H1 (cell line): ENCODE data around the gene CACNA1B. TPM values are rescaled to one million over a fixed set of nuclear protein-coding genes. Genes with fewer than 3 reads are reported as not detected.

Experiments used
- CTBP2 ChIP-seq: IDR thresholded peaks from 2 replicates; pipeline ENCODE4 v1.7.0; 2011; ENCODE audit warnings: borderline replicate concordance, mild to moderate bottlenecking, moderate library complexity, mixed read lengths, low read length; ENCODE audit not compliant: insufficient read depth, insufficient read length
- GABPA ChIP-seq: IDR thresholded peaks from 2 replicates; pipeline ENCODE4 v1.6.1; 2011; ENCODE audit warnings: mild to moderate bottlenecking, low read length, moderate library complexity, borderline replicate concordance; ENCODE audit not compliant: insufficient read depth
- POU5F1 ChIP-seq: IDR thresholded peaks from 2 replicates; pipeline ENCODE4 v1.6.1; 2011; ENCODE audit warnings: low read depth, mild to moderate bottlenecking, low read length, moderate library complexity
- RXRA ChIP-seq: IDR thresholded peaks from 2 replicates; pipeline ENCODE4 v1.6.1; 2011; ENCODE audit warnings: low read depth, mild to moderate bottlenecking, low read length, moderate library complexity; ENCODE audit not compliant: insufficient read depth
- SIRT6 ChIP-seq: IDR thresholded peaks from one replicate; pipeline ENCODE4 v1.7.1; 2012; ENCODE audit warnings: low read length, inconsistent platforms
- SRF ChIP-seq: IDR thresholded peaks from 2 replicates; pipeline ENCODE4 v1.6.1; 2011; ENCODE audit warnings: mild to moderate bottlenecking, low read depth, low read length, moderate library complexity
- polyA plus RNA-seq, 7 experiments: library from polyadenylated mRNA; depleted of rRNA in 3 of 7; stranded (reverse) in 5 of 7; unstranded in 2 of 7; fragments of >200 nt in 5 of 7; fragments of 200-250 nt in 2 of 7; gene quantifications; 1 replicate in 5 of 7; 2 replicates in 1 of 7; 4 replicates in 1 of 7; pipeline versions ENCODE4 v1.2.1 to v1.2.3, GENCODE V29; 2011 to 2013; ENCODE audit warnings: missing spikeins in 2 of 7, mixed read lengths in 2 of 7
- total RNA-seq: library from RNA; stranded (reverse); fragmentation: NEBNext Ultra II Directional; extraction: Animal tissue kit (Norgen Biotek cat#: 25700); gene quantifications from 2 replicates; pipeline ENCODE4 v1.2.1, GENCODE V29; 2021
- TF ChIP-seq, protein P1 (sequence below): IDR thresholded peaks from 2 replicates; pipeline ENCODE4 v1.6.1; 2012; ENCODE audit warnings: low read length, inconsistent platforms

Gene CACNA1B
- total and polyA plus RNA-seq, 2 of the 8 experiments (the other 6 are each of a cell fraction or from before 2014, with no cell fraction given) = 1.5 to 5.7 TPM

DNA sequence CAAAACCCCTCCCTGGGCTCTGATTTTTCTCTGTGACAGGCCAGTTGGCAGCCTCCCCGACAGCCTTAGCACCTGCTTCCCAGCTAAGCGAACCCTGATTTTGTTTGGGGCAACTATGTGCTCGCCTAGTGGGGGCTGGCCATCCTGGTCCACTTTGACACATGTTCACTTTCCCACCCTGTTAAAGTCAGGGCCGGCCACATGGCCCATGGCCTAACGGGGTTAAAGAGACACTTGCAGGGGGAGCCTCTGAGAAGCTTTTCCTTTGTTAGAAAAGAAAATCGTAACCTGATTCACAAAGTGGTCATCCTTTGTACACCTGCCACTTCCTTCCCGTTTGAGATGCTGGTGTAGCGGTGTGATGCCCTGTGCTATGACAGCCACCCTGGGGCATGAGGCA, 1.3 kb upstream of the CACNA1B start (continued):
- no peak for TF ChIP-seq SIRT6
- TF ChIP-seq SRF = no peak
- no peak for TF ChIP-seq GABPA
- no peak for TF ChIP-seq CTBP2
- TF ChIP-seq, protein P1, sequence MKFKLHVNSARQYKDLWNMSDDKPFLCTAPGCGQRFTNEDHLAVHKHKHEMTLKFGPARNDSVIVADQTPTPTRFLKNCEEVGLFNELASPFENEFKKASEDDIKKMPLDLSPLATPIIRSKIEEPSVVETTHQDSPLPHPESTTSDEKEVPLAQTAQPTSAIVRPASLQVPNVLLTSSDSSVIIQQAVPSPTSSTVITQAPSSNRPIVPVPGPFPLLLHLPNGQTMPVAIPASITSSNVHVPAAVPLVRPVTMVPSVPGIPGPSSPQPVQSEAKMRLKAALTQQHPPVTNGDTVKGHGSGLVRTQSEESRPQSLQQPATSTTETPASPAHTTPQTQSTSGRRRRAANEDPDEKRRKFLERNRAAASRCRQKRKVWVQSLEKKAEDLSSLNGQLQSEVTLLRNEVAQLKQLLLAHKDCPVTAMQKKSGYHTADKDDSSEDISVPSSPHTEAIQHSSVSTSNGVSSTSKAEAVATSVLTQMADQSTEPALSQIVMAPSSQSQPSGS = no peak
- TF ChIP-seq RXRA = no peak
- no peak for TF ChIP-seq POU5F1
- TF ChIP-seq, all 59 proteins: peak for 0
